ENCODE data around the gene ZWILCH.
A peak's percentile ranks its signal among the peaks of the same experiment; 100 is the strongest.
"Not testable (repeated sequence)": the region's sequence is repeated elsewhere in the genome, so short reads cannot be mapped to it uniquely, and the experiment has no call there.

The ZWILCH gene

GRCh38 chr15:66489179-66489791 lies 15.8 kb upstream of the ZWILCH start:
- no peak for DNase-seq

- DNase-seq: no peak
Observed at GRCh38 chr15:66491846-66492245, 13.3 kb upstream of the ZWILCH start.

GRCh38 chr15:66494262-66494661 lies 10.9 kb upstream of the ZWILCH start:
- no peak for DNase-seq

GRCh38 chr15:66496951-66497501 lies 8.1 kb upstream of the ZWILCH start:
- no peak for DNase-seq

GRCh38 chr15:66497502-66498455 lies 7.3 kb upstream of the ZWILCH start, which contains the start of gene SNAPC5:
Gene SNAPC5, minus strand, starts transcription at chr15:66497762. Its CDS starts 31 bp downstream, at chr15:66497731.
- DNase-seq: peak; percentile 98

- peak; percentile 41 for DNase-seq
Observed at GRCh38 chr15:66498501-66499386, 6.4 kb upstream of the ZWILCH start.

- DNase-seq: not testable (repeated sequence)
Observed at GRCh38 chr15:66500346-66500745, 4.8 kb upstream of the ZWILCH start.

- DNase-seq: no peak
Observed at GRCh38 chr15:66502491-66502890, 2.6 kb upstream of the ZWILCH start.

GRCh38 chr15:66503041-66503648 lies 2.0 kb upstream of the ZWILCH start:
- DNase-seq: peak; percentile 28

- DNase-seq: no peak
Observed at GRCh38 chr15:66503780-66504562, 1.2 kb upstream of the ZWILCH start.

GRCh38 chr15:66505430-66505811 lies 295 bp downstream of the ZWILCH start:
- no peak for DNase-seq

- no peak for DNase-seq
Observed at GRCh38 chr15:66505818-66506217, 692 bp downstream of the ZWILCH start.

GRCh38 chr15:66508293-66508883 lies 3.3 kb downstream of the ZWILCH start:
- DNase-seq: no peak

- no peak for DNase-seq
Observed at GRCh38 chr15:66514586-66514985, 9.5 kb downstream of the ZWILCH start.

GRCh38 chr15:66515901-66516322 lies 10.8 kb downstream of the ZWILCH start:
- no peak for DNase-seq

GRCh38 chr15:66523926-66524325 lies 18.8 kb downstream of the ZWILCH start:
- DNase-seq: no peak

- no peak for DNase-seq
Observed at GRCh38 chr15:66524838-66525237, 19.7 kb downstream of the ZWILCH start.

- DNase-seq: no peak
Observed at GRCh38 chr15:66535056-66535455, 29.9 kb downstream of the ZWILCH start.

- no peak for DNase-seq
Observed at GRCh38 chr15:66542896-66543295, 37.8 kb downstream of the ZWILCH start.

- no peak for DNase-seq
Observed at GRCh38 chr15:66545255-66545654, 40.1 kb downstream of the ZWILCH start.

GRCh38 chr15:66555685-66556084 lies 50.6 kb downstream of the ZWILCH start:
- DNase-seq: no peak

Data from activated CD4-positive, alpha-beta T cell treated with anti-CD3 and anti-CD28 coated beads, Interleukin-10, Interleukin-2, amounts not matched to agents 100 ng/mL and 50 ng/mL, durations not matched to agents 16 hours and 8 hours (primary cell).